Breast epithelium (tissue), 4 donors: ENCODE measurements around the gene POPDC3. TPM values are rescaled to one million over a fixed set of nuclear protein-coding genes. Genes with fewer than 3 reads are reported as not detected.

ENCODE experiments used
- DNase-seq, 2 donors: peaks; one replicate each; pipeline ENCODE4 v3.0.0-alpha.2; 2019; ENCODE audit warnings: low spot score in 2 of 2
- H3K27ac ChIP-seq, 2 donors: fragments of 200-600 bp; sonication (generic) in 1 of 2; one replicate each; pipeline ENCODE4 v1.5.1; 2016 to 2019; ENCODE audit warnings: mild to moderate bottlenecking in 1 of 2
- H3K27me3 ChIP-seq, 2 donors: fragments of 200-600 bp; sonication (generic) in 1 of 2; one replicate each; pipeline versions ENCODE4 v1.5.1 to v1.6.0; 2017 to 2019; ENCODE audit warnings: control low read depth in 1 of 2, mild to moderate bottlenecking in 1 of 2
- H3K36me3 ChIP-seq: fragments of 200-600 bp; one replicate; pipeline ENCODE4 v1.5.1; 2019
- H3K4me1 ChIP-seq, 2 donors: fragments of 200-600 bp; sonication (generic); one replicate each; pipeline ENCODE4 v1.5.1; 2016 to 2019; ENCODE audit warnings: control low read depth in 1 of 2
- H3K4me3 ChIP-seq, 3 donors: fragments of 200-600 bp; sonication (generic); 1 replicate in 2 of 3; 2 replicates in 1 of 3; pipeline ENCODE4 v1.5.1; 2016 to 2019; ENCODE audit warnings: mild to moderate bottlenecking in 3 of 3, moderate library complexity in 2 of 3
- H3K9me3 ChIP-seq, 2 donors: fragments of 200-600 bp; sonication (generic) in 1 of 2; one replicate each; pipeline ENCODE4 v1.5.1; 2016 to 2019; ENCODE audit warnings: control low read depth in 1 of 2
- CTCF ChIP-seq, 3 donors: fragments of 450-650 bp; IDR thresholded peaks; one replicate each; pipeline ENCODE4 v1.5.1; 2016 to 2017; ENCODE audit warnings: antibody characterized with exemption in 3 of 3, mild to moderate bottlenecking in 3 of 3, moderate library complexity in 3 of 3
- POLR2A ChIP-seq: fragments of 450-650 bp; IDR thresholded peaks from one replicate; pipeline ENCODE4 v1.6.1; 2016; ENCODE audit warnings: antibody characterized with exemption, mild to moderate bottlenecking, moderate library complexity
- POLR2AphosphoS5 ChIP-seq, 3 donors: sonication (generic); formaldehyde crosslinking; IDR thresholded peaks; one replicate each; pipeline ENCODE4 v1.6.1; 2017; ENCODE audit warnings: antibody characterized with exemption in 3 of 3
- intact Hi-C: fragments of 100-400 bp; cut with DNase I; formaldehyde crosslinking; loops from one replicate; pipeline ENCODE4 v1.15.1; 2023; ENCODE audit warnings: low total_unique reads
- total RNA-seq, 3 donors: library from RNA; depleted of rRNA; stranded (reverse); fragments of >200 nt; gene quantifications; one replicate each; pipeline ENCODE4 v1.1.0, GENCODE V29; 2016

Gene POPDC3
- total RNA-seq, 3 donors from 2014 or later = 0.98 TPM; not detected in 2

DNA sequence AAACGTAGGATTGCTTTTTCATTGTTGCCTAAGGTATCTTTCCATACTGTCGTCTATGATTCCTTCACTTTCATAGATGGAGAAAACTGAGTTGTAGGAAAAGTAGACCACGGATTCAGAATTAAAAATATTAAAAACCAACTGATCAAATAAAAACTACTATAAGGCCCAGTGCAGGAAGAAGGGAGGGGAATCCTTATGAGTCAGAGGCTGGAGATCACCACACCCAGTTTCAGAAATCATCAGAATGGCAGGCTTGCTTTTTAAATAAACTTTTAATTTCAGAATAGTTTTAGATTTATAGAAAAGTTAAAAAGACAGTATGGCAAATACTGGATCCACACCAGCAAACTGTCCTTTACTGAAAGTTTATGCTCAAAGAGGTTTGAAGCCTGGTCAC lies 32.0 kb upstream of the POPDC3 start:
- H3K27ac ChIP-seq = no peak overlapping the region
- H3K36me3 ChIP-seq = no peaks in the 10 kb centered on the region
- no peaks in the 10 kb centered on the region for H3K9me3 ChIP-seq
- intact Hi-C loops = no loop called here
- no peaks in the 10 kb centered on the region for H3K4me1 ChIP-seq
- TF ChIP-seq POLR2A (no peak), POLR2AphosphoS5 (IDR thresholded peaks at IDR 0.05) (no peak), CTCF (IDR thresholded peaks at IDR 0.05) (no peak)
- no peaks in the 10 kb centered on the region for H3K27me3 ChIP-seq
- no peak for DNase-seq
- H3K4me3 ChIP-seq = no peak overlapping the region

GRCh38 chr6:105210932-105211531 lies 31.2 kb upstream of the POPDC3 start:
- no peak overlapping the region for H3K4me3 ChIP-seq
- no peaks in the 10 kb centered on the region for H3K27me3 ChIP-seq
- no peaks in the 10 kb centered on the region for H3K9me3 ChIP-seq
- H3K27ac ChIP-seq = no peak overlapping the region
- intact Hi-C loops = no loop called here
- H3K4me1 ChIP-seq = no peaks in the 10 kb centered on the region
- DNase-seq = no peak
- TF ChIP-seq POLR2AphosphoS5 (IDR thresholded peaks at IDR 0.05) (no peak), CTCF (IDR thresholded peaks at IDR 0.05) (no peak), POLR2A (no peak)
- H3K36me3 ChIP-seq = no peaks in the 10 kb centered on the region

DNA sequence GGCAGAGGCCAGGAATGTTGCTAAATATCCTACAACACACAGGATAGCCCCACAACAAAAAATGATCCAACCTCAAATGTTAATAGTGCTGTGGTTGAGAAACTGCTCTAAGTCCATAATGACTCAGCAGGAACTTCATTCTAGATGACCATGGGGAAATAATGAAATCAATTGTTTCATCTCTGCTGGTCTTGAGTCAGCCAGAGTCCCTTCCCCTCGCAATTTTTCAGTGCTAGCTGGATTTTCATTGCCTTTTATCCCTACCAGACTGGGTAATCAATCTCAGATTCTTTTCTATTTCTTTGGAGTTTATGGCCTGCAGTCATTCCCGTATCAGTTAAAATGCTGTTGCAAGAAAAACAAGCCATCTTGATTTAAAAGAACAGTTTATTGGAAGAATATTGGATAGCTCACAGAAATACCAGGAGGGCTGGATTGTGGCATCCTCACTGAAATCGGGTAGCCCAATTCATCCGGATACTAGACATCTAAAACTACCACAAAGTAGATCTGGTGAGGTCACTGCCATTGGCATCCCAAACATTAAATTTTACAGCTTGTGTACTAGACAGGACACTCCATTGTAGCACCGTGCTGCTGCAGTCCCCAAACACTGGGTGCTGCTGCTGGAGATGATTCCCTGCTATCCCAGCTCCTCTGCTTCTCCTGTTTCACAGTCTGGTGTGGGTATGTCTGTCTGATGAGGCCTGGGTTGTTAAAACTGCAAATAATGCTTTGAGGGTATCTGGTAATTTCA lies 30.3 kb upstream of the POPDC3 start:
- Histone ChIP-seq H3K4me3 (no peak overlapping the region), H3K4me1 (no peaks in the 10 kb centered on the region), H3K9me3 (no peaks in the 10 kb centered on the region), H3K27me3 (no peaks in the 10 kb centered on the region), H3K36me3 (no peaks in the 10 kb centered on the region), H3K27ac (no peak overlapping the region)
- TF ChIP-seq POLR2A = no peak
- TF ChIP-seq POLR2AphosphoS5 (IDR thresholded peaks at IDR 0.05) = no peak
- TF ChIP-seq CTCF (IDR thresholded peaks at IDR 0.05) = no peak
- DNase-seq = no peak
- intact Hi-C loops = no loop called here

DNA sequence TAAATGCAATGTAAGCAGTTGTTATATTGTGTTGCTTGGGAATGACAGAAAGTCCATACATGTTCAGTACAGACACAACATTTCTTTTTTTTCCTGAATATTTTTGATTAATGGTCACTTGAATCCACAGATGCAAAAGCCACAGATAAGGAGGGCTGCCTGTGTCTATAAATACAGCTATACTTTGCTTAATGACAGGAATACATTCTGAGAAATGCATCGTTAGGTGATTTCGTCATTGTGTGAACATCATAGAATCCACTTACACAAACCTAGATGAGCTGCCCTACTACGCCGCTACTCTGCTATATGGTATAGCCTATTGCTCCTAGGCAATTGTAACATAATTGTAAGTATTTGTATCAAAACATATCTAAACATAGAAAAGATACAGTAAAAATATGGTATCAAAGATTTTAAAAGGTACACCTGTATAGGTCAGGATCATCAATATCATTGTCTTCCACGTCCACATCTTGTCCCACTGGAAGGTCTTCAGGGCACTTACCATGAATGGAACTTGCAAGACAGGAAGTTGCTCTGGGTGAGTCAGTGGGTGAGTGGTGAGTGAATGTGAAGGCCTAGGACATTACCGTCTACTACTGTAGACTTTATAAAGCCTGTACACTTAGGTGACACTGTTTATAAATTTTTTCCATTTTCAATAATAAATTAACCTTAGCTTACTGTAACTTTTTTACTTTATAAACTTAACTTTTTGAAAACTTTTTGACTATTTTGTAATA lies 27.9 kb upstream of the POPDC3 start:
- no peaks in the 10 kb centered on the region for H3K36me3 ChIP-seq
- H3K9me3 ChIP-seq = no peaks in the 10 kb centered on the region
- TF ChIP-seq POLR2AphosphoS5 (IDR thresholded peaks at IDR 0.05) (no peak), CTCF (IDR thresholded peaks at IDR 0.05) (no peak), POLR2A (no peak)
- no peak for DNase-seq
- intact Hi-C loops = no loop called here
- no peak overlapping the region for H3K4me3 ChIP-seq
- no peaks in the 10 kb centered on the region for H3K4me1 ChIP-seq
- H3K27me3 ChIP-seq = no peaks in the 10 kb centered on the region
- no peak overlapping the region for H3K27ac ChIP-seq

GRCh38 chr6:105204768-105205167 lies 25.0 kb upstream of the POPDC3 start:
- no peaks in the 10 kb centered on the region for H3K27me3 ChIP-seq
- intact Hi-C loops = no loop called here
- TF ChIP-seq CTCF (IDR thresholded peaks at IDR 0.05) (no peak), POLR2A (no peak)

More at GRCh38 chr6:105204768-105205167, 25.0 kb upstream of the POPDC3 start:
- Histone ChIP-seq H3K27ac (no peak overlapping the region), H3K9me3 (no peaks in the 10 kb centered on the region), H3K4me1 (no peaks in the 10 kb centered on the region), H3K4me3 (no peak overlapping the region), H3K36me3 (no peaks in the 10 kb centered on the region)
- no peak for DNase-seq
